OCI-LY7 (cell line): Measurements from ENCODE around the gene PRRG4. TPM values are rescaled to one million over a fixed set of nuclear protein-coding genes. Genes with fewer than 3 reads are reported as not detected.
A peak's percentile ranks its signal among the peaks of the same experiment; 100 is the strongest.

Experiments used
- BruUV-seq: library from RNA; stranded (reverse); fragments of 400-500 nt; replicated peaks from 2 replicates; lab custom pipeline; 2021; lab: Mats Ljungman, UMichigan
- CTCF ChIA-PET: fragments of 300-600 bp; sonication (Branson Sonifier 250); formaldehyde crosslinking; loops from one replicate; lab custom pipeline; 2022; ENCODE audit warnings: antibody characterized with exemption; ENCODE audit not compliant: unreplicated experiment; lab: Charles Lee
- POLR2A ChIA-PET: fragments of 300-600 bp; sonication (Branson Sonifier 250); formaldehyde crosslinking; loops from one replicate; lab custom pipeline; 2022; ENCODE audit warnings: antibody characterized with exemption; lab: Charles Lee
- DNase-seq: peaks from one replicate; pipeline ENCODE4 v3.0.0-alpha.2; 2015; ENCODE audit warnings: low spot score
- H2AFZ ChIP-seq: fragments of 200-600 bp; sonication (generic), shearing (Covaris generic); 2 replicates; pipeline ENCODE4 v1.6.1; 2014; ENCODE audit warnings: mild to moderate bottlenecking, antibody characterized with exemption, low read length, moderate library complexity
- H3K27ac ChIP-seq: fragments of 200-600 bp; sonication (generic); 2 replicates; pipeline ENCODE4 v1.5.1; 2014; ENCODE audit warnings: mixed run types, low read depth, mild to moderate bottlenecking, moderate library complexity, low read length, inconsistent platforms; ENCODE audit not compliant: poor library complexity, severe bottlenecking
- H3K36me3 ChIP-seq: fragments of 200-600 bp; sonication (generic); 2 replicates; pipeline ENCODE4 v1.6.1; 2014; ENCODE audit warnings: mild to moderate bottlenecking, antibody characterized with exemption, low read length, moderate library complexity, mixed read lengths; ENCODE audit not compliant: insufficient read depth
- H3K4me1 ChIP-seq: fragments of 200-600 bp; sonication (generic); 2 replicates; pipeline ENCODE4 v1.5.1; 2014; ENCODE audit warnings: mild to moderate bottlenecking, low read length; ENCODE audit not compliant: insufficient read depth, poor library complexity, severe bottlenecking
- H3K4me2 ChIP-seq: fragments of 200-600 bp; sonication (generic); 2 replicates; pipeline ENCODE4 v1.6.1; 2014; ENCODE audit warnings: mild to moderate bottlenecking, low read length
- H3K4me3 ChIP-seq: fragments of 200-600 bp; sonication (generic); 2 replicates; pipeline ENCODE4 v1.5.1; 2014; ENCODE audit warnings: mild to moderate bottlenecking, low read depth, low read length; ENCODE audit not compliant: poor library complexity, severe bottlenecking
- H3K79me2 ChIP-seq: fragments of 200-600 bp; sonication (generic); 2 replicates; pipeline ENCODE4 v1.6.1; 2016; ENCODE audit warnings: low read depth, mild to moderate bottlenecking, low read length, moderate library complexity, mixed read lengths; ENCODE audit not compliant: insufficient read depth
- H3K9me2 ChIP-seq: fragments of 200-600 bp; sonication (generic); 2 replicates; pipeline ENCODE4 v1.6.1; 2016; ENCODE audit warnings: mild to moderate bottlenecking, low read length, mixed read lengths; ENCODE audit not compliant: insufficient read depth
- H3K9me3 ChIP-seq: fragments of 200-600 bp; sonication (generic); 2 replicates; pipeline ENCODE4 v1.6.1; 2014; ENCODE audit warnings: mild to moderate bottlenecking, mixed run types, low read length, mixed read lengths
- H4K20me1 ChIP-seq: fragments of 200-600 bp; sonication (generic); 2 replicates; pipeline ENCODE4 v1.6.1; 2014; ENCODE audit warnings: mild to moderate bottlenecking, antibody characterized with exemption, low read length, moderate library complexity, mixed read lengths; ENCODE audit not compliant: insufficient read depth
- CTCF ChIP-seq: fragments of 200-600 bp; sonication (generic); conservative IDR thresholded peaks from 2 replicates; pipeline ENCODE4 v1.5.1; 2014; ENCODE audit warnings: mild to moderate bottlenecking, antibody characterized with exemption, low read length, moderate library complexity, mixed read lengths
- EZH2phosphoT487 ChIP-seq: fragments of 200-600 bp; sonication (generic); IDR thresholded peaks from 2 replicates; pipeline ENCODE4 v1.6.1; 2018; ENCODE audit warnings: low read depth, borderline replicate concordance, mild to moderate bottlenecking, mixed run types, antibody characterized with exemption, low read length, moderate library complexity, mixed read lengths
- intact Hi-C: fragments of 100-400 bp; cut with micrococcal nuclease; formaldehyde crosslinking; loops from one replicate; pipeline ENCODE4 v1.10.0; 2022; ENCODE audit not compliant: unreplicated experiment
- total RNA-seq, 2 experiments: library from RNA; depleted of rRNA in 1 of 2; stranded (reverse); fragments of >200 nt in 1 of 2; shearing (Covaris generic) in 1 of 2; gene quantifications; 2 replicates each; pipeline ENCODE4 v1.2.3, GENCODE V29; 2014 to 2022

Gene PRRG4
- total RNA-seq, 2 experiments from 2014 or later, result not detected

GRCh38 chr11:32792111-32792947 lies 37.4 kb upstream of the PRRG4 start:
- TF ChIP-seq EZH2phosphoT487 (no peak), CTCF (no peak)
- H3K9me3 ChIP-seq, result no peaks in the 10 kb centered on the region
- no peak overlapping the region; the same call in 1 of the 2 replicates for H2AFZ ChIP-seq
- ChIA-PET POLR2A (interaction anchor here (0.5 to 1.3 kb wide), 2 partner anchors 34 to 39 kb away, joined by 5 to 6 read pairs; no protein-coding TSS in a partner anchor), CTCF (interaction anchor here (1.2 kb wide), 1 partner anchor 486 kb away, joined by 4 read pairs; no protein-coding TSS in a partner anchor)
- no peaks in the 10 kb centered on the region for H4K20me1 ChIP-seq
- H3K36me3 ChIP-seq, result no peaks in the 10 kb centered on the region
- no peaks in the 10 kb centered on the region for H3K4me1 ChIP-seq
- no TSS peak for BruUV-seq
- H3K4me2 ChIP-seq, result no peak overlapping the region; the same call in 1 of the 2 replicates
- intact Hi-C loops, result loop anchor here (1.0 to 5.0 kb wide), 2 partner anchors 43 to 470 kb away; no protein-coding TSS in a partner anchor
- H3K9me2 ChIP-seq, result no peaks in the 10 kb centered on the region
- no peak overlapping the region for H3K27ac ChIP-seq
- DNase-seq, result no peak
- no peak overlapping the region for H3K4me3 ChIP-seq
- H3K79me2 ChIP-seq, result no peaks in the 10 kb centered on the region

GRCh38 chr11:32792948-32793475 lies 36.7 kb upstream of the PRRG4 start:
- BruUV-seq, result no TSS peak
- peak; percentile 56 for DNase-seq
- Histone ChIP-seq H3K79me2 (no peaks in the 10 kb centered on the region), H3K9me3 (no peaks in the 10 kb centered on the region), H2AFZ (peak overlapping the region; percentile 3; the same call in 1 of the 2 replicates), H3K27ac (no peak overlapping the region), H3K4me3 (no peak overlapping the region), H3K4me1 (no peaks in the 10 kb centered on the region), H3K9me2 (no peaks in the 10 kb centered on the region), H4K20me1 (no peaks in the 10 kb centered on the region), H3K4me2 (peak overlapping the region; percentile 30; the same call in 1 of the 2 replicates), H3K36me3 (no peaks in the 10 kb centered on the region)
- CTCF ChIA-PET, result no interaction called here
- no peak for TF ChIP-seq EZH2phosphoT487
- peak; percentile 94 for TF ChIP-seq CTCF
- POLR2A ChIA-PET, result no interaction called here
- intact Hi-C loops, result loop anchor here (1.0 to 5.0 kb wide), 2 partner anchors 44 to 471 kb away; no protein-coding TSS in a partner anchor
